8988T (cell line): Measurements from ENCODE around the gene NELFB.
A peak's percentile ranks its signal among the peaks of the same experiment; 100 is the strongest.

Experiments
- DNase-seq: peaks from one replicate; pipeline ENCODE4 v3.0.0; 2011

Gene NELFB

DNA sequence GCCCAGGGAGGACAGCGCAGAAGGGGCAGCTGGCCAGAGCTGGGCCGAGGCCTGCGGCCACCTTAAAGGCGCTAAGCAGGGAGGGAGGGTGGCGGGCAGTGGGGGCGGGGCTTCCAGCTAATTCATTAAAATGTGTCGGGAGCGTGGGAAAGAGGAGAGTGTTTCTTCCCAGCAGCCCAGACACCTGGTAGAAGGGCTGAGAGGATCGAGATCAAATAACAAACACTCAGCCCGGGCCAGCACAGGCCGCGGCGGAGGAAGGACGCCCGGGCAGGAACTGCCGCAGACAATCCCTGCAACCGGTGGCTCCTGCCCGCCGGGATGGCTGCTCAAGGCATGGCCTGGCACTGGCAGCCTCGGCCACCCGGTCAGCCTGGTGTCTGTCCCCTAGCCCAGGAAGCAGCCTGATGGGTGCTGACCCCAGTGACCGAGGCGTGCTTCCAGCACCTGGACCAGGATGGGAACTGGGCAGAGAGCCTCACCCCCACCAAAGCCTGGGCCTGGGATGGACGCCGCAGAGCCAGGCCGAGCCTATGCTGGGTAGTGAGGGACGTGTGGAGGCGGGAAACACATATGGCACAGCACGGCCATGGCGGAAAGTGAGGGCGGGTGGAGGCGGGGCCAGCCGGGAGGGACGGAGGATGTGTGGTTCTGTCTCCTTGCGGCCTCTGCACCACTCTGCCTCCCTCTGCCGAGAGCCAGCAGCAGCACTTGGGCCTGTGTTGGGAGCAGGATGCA lies 50.1 kb downstream of the NELFB start:
- peak; percentile 76 for DNase-seq

- no peak for DNase-seq
Observed at GRCh38 chr9:137305798-137306065, 50.6 kb downstream of the NELFB start.

- peak; percentile 26 for DNase-seq
Observed at GRCh38 chr9:137306066-137306849, 51.1 kb downstream of the NELFB start.

DNA sequence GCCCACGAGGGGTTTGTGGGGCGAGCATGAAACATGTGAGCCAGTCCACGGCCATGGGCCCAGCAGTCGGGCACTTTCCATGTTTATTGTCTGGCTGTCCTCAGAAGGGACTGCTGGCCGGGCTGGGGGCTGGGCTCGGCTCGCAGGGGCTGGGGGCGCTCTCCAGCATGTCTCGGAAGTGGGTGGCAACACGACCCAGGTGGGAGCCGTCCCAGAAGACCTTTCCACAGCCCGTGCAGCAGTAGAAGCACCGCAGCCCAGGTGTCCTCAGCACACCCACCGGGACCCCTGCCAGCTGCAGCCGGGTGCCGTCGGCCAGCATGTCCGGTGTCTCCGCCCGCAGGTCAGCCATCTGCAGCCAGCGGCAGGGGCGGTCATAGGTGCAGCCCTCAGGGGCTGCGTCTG lies 51.7 kb downstream of the NELFB start:
- no peak for DNase-seq

DNA sequence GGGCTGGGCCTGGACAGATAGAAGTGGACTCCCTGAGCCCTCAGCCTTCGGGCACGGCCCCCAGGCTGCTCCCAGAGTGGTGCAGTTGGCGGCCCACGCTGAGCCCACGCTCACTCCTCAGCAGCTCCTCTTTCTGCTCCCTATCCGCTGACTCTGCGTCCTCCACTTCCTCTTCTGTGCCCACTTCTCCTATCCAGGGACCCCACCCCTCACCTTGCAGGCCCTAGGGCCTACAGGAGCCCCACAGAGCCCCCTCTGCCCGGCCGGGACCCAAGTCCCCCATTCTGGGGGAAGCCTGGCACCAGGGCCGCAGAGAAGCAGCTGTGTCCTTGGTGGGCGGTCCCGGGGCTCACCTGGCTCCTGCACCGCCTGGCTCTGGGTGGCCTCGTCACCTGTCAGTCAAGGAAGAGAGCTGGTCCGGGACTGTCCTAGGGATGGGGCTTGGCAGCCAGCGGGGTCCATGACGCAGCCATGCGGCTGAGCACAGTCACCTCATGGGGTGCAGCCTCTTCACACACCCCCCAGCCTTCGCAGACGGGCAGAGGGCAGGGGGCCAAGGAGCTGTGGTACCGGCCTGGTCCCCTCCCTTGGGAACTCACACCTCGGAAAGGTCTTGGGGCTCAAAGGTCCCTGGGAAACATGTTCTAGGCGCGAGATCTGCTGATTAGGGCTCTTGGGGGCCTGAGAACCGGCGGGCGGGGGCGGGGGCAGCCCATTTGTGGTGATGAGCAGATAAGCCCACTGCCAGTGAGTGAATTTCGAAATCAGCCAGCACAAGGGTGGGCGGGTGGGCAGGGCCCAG lies 52.3 kb downstream of the NELFB start:
- no peak for DNase-seq

DNA sequence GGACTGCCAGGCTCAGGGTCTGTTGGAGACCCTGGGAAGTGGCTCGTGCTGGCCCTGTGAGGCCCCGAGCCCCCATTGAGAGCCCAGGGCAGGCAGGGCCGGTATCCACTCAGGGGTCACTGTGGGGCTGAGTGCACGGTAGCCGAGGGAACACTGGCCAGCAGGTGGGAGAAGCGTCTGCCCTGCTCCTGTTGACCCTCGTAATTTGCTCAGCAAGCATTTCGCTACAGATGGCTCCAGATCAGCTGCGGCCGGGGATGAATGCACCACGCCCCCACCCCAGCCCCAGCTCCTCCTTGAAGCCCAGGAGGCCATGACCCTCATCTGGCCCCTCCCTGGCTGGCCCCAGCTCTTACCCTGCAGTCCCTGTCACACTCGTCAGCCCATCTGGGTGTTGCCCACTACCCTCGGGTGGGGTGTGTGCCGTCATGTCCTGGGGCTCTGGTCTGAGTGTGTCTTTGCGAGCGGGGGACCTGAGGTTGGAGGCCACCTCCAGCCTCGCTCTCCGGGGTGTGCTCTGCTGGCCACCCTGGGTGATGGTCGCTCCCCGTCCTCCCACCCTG lies 53.0 kb downstream of the NELFB start:
- DNase-seq, result peak; percentile 35

GRCh38 chr9:137309368-137310188 lies 54.5 kb downstream of the NELFB start:
- peak; percentile 42 for DNase-seq

DNA sequence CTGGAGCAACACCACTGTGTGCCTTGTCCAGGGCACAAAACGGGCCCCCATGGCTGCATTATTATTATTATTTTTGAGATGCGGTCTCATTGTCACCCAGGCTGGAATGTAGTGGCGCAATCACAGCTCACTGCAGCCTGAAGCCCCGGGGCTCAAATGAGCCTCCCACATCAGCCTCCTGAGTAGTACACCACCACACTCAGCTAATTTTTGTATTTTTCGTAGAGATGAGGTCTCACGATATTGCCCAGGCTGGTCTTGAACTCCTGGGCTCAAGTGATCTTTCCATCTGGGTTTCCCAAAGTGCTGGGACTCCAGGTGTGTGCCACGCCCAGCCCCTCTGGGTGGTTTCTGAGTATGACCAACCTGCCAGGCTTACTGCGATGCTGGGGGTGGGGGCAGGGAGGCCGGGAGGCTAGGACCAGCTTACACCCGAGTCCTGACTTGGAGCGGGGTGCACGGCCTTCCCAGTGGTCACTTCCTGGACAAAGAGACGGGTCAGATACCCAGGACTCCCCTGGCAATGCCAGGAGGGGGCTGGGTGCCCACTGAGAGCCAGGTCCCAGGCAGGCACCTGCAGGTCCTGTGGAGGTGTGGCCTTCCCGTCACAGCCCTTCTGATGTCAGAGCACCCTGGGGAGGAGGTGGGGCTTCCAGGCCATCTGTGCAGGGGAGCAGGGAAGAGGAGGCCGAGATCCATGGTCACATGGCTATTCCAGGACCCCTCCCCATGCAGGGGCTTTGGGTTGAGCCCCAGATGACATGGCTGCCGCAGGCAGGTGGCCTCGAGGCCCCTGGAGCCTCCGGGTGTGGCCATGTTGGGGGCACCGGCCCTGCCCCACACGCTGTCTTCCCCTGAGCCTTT lies 55.3 kb downstream of the NELFB start:
- peak; percentile 59 for DNase-seq

DNA sequence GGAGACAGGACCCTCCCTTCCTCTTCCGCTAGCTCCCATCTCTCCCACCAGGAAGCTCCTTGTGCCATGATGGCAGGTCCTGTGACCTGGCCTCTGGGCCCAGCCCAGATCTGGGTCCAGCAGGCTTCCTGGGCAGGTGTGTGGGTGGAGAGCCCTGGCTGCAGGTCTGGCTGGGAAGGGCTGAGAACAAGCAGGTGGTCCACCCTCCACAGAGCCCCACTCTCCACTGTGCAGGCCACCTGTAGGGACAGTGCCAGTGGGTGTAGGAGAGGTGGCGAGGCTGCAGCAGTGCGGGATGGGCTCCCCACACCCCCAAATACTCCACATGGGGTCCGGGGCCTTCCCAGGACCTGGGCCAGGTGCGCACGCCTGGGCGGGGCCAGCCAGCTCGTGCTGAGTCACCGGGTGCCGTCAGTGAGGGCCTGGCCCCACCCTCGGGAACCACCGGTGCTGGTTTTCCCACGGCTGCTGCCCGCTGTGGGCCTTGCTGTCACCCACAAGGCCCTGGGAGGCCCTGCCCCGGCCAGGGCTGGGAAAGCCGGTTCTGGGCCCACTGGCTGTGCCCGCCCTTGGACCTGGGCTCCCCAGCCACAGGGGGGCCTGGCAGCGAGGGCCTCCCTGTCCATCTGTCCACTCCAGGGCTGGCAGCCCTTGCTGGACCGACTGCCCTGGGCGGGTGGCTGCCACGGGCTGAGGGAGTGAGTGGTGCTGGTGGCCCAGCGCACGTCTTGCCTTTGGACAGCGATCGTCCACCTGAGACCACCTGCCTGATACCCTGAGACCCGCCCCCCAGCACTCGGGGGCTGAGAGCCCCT lies 56.3 kb downstream of the NELFB start:
- peak; percentile 82 for DNase-seq

GRCh38 chr9:137311986-137312851 lies 57.1 kb downstream of the NELFB start:
- peak; percentile 55 for DNase-seq

DNA sequence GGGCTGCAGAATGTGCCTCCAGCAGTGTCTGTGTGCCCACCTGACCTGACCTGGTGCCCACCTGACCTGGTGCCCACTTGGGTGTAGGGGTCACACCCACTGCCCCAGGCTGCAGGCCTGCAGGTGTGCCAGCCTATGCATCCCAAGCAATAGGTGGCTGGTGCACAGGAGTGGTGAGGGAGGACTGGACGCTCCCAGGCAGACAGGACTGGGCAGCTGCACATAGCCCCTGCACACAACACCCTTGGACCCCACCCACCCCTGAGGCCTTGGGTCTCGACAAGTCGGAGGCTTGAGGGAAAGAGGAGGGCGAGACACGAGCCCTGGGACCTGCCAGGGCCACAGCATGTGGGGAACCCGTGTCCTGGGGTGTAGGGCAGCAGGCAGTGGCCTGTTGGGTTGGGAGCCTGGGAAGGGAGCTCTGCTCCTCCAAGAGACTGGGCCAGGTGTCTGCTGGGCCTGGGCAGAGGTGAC lies 57.8 kb downstream of the NELFB start:
- no peak for DNase-seq

DNA sequence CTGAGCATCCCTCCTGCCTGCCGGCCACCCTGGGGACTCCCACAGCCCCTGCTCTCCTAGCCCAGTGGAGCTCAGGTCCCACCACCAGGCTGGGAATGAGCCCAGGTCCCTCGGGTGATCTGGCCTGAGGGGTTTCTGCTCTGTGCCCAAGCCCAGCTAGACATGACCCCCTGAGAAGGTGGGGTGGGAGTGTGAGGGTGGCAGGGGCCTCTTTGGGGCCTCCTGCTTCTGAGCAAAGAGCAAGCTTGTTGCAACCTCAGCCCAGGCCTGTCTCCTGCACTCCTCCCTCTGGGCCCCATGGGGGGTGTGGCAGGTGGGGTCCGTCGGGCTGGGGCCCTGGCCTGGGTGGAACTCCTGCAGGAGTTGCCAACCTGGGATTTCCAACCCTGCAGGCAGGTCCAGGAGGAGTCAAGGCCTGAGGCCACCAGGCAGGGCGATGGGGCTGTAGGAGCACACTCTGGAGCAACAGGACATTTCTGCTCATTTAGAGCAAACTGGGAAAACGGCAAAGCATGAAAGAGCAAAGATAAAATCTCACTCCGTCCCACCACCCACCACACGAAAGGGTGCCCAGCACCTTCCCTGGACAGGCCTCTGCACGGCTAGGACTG lies 58.3 kb downstream of the NELFB start:
- DNase-seq, result peak; percentile 63

DNA sequence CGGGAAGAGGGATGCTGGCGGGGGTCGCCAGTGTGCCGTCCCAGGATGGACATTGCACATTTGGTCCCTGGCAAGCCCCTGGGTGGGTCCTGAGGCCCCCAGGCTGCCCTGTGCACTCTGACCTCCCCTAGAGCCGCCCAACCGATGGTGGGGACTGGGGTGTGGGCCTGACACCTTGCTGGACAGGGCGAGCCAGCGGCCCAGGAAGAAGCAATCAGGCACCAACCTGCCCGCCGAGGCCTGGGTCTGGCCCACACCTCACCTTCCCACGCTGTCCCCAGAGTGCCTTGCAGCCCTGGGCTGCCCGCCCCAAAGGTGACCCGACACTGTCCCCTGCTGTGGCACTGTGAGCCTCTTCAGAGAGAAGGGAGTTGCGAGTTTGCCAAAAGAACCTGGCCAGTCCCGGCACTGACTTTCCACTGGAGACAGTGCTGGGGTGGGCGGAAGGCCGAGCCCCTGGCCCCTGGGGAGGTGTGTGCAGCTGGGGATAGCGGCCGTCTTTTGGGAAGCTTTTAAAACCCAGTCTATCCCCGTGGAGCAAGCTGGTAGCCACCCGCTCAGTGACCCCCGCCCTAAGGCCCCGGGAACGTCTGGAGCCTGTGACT lies 58.9 kb downstream of the NELFB start:
- DNase-seq, result peak; percentile 41

DNA sequence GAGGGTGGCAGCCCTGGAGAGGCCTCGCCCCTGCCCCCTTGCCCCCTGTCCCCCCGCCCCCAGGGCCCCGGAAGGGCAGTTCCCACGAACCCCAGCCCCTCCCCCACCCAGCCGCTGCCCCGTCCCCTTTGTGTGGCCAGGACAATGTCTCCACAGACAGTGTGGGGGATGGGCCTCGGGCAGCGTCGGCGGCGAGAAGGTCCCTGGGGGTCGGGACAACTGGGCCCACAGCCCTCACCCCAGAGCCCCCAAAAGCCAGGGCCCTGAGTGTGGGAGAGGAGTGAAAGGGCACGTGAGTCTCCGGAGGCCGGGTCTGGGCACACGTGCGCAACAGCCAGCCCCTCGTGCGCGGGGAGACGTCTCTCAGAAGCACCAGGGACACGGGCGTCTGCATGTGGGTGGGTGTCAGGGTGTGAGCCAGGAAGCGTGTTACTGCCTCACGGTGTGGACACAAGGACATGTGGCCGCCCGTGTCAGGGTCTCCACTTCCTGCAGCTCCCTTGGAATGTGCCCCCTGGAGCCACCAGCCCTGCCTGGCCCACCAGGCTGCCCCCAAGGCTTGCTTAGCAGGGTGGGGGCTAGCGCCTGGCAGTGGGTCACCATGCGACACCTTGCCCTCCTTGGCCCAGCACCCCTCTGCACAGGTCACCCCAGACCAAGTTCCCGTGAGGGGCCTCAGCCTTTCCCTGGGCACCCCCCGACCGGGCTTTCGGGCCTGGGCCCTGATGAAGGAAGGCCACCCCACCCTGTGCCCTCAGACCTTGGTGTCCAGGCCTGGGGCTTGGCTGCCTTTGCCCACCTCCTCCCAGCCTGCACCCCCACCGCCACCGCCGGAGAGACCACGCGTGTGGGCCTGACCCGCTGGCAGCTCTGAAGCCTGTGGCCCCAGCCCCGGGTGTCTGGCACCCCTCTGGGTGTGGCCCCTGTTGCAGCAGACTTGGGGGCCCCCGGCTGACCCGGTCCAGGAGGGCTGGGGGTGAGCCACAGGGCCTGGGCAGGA lies 59.7 kb downstream of the NELFB start:
- peak; percentile 56 for DNase-seq

- DNase-seq, result peak; percentile 57
Observed at GRCh38 chr9:137315581-137316011, 60.5 kb downstream of the NELFB start.

DNA sequence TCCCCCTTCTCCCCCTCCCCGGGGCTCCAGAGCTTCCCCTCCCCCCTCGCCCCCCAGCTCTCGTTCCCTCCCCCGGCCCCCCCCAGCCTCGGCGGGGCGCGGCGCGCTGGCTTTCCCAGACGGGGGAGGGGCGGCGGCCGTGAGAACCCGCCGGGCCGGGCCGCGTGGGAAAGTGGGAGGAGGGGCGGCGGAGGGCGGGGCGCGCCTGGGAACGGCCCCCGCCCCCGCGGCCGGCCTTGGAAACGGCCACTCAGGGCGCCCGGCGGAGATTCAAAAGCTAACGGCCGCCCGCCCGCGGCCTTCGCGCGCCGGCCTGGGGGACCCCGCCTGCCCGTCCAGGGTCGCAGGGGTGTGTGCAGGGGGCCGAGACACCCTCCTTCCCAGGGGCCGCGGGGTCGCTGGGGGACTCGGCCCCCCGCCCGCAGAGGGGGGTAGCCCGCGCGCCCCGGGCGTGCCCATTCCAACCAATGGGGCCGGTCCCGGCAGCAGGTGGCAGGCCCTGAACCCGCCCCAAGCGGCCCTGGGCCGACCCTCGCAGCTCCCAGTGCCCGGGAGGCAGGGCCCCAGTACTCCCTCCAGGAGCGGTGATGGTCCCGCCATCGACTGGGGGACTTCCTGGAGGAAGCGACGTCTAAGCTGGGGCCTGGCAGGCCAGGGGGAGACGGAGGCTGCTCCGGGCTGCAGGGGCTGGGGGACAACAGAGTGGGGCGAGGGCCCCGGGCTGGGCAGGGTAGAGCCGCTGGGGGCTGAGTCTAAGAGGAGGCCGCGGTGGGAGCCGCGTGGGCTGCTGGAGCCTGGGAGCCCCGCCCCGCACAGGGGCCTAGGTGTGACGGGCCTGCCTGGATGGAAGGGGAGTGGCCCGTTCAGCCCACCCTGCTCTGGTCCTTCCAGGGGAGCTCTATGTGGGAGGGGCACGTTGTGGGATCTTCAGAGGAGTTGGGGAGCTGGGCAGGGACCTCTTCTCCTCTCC lies 61.2 kb downstream of the NELFB start:
- DNase-seq, result peak; percentile 64
